Placental epithelial cell (primary cell): ENCODE data around the gene COMP. TPM values are rescaled to one million over a fixed set of nuclear protein-coding genes. Genes with fewer than 3 reads are reported as not detected.

ENCODE experiments used
- total RNA-seq: library from RNA; depleted of rRNA; stranded (reverse); fragments of >200 nt; gene quantifications from 2 replicates; pipeline ENCODE4 v1.2.3, GENCODE V29; 2012

The COMP gene
- under 0.01 TPM in 1 of 2 replicates, not detected in the other for total RNA-seq

DNA sequence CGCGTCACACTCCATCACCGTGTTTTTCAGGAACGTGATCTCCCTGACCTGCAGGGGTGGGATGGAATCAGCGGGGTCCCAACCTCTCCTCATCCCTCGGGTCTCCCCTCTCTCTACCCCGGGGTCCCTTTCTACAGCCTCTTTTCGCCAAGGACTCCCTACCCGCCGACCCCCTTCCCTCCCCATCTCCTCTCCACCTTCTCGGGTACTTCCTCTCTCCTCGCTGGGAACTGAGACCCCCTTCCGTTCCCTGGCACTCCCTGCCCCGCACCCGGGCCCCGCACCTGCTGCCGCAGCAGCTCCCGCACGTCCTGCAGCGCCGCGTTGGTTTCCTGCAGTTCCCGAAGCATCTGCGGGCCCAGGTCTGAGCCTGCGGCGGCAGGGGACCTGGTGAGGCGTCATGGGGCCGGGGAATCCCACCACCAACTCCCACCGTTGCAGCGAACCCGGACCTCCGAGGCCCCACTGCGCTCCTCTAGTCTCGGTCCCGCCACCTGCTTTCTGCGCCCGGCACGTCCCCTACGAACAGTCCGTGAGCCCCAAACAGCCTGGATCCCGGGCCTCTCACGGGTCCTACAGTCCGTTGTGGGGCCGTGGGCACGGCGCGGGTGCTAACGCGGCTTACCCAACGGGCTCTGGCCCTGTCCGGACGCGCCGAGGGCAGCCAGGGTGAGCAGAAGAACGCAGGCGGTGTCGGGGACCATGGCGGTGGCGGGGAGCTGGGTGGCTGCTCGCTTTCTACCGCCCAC lies at the start of gene COMP:
TSS of gene COMP (minus strand) at position 740 of the 749 bp plus-strand sequence. CDS start at position 704, 36 bp downstream.

DNA sequence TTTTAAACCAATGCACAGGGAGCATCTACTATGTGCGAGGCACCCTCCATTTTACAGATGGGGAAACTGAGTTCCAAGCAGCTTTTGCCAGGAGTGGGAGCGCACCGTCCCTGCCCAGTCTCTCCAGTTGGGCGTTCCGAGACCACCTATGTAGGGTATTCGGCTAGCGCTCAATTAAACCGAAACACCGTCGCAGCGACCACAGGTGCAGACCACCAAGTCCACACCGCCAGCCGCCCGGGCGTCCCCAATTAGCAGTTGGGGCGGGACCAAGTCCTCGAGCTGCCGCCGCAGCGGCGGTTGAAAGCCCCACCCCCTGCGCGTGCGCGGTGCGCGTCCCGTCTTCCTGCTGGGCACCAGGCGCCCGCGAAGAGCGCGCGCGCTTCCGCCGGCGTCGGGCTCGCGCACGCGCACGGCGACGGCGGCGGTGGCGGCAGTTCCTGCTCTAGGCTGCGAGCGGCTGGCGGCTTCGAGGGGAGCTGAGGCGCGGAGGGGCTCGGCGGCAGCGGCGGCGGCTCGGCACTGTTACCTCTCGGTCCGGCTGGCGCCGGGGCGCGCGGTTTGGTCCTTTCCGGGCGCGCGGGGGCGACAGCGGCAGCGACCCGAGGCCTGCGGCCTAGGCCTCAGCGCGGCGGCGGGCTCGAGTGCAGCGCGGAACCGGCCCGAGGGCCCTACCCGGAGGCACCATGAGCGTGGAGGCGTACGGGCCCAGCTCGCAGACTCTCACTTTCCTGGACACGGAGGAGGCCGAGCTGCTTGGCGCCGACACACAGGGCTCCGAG lies 40.6 kb upstream of the COMP start, which contains the start of gene UPF1:
TSS of gene UPF1 (plus strand) at position 436 of the 782 bp plus-strand sequence. CDS start at position 687, 251 bp downstream.

Other genes with a start within 250 kb of the COMP start
- 317 and 331 TPM in 2 replicates for gene FKBP8, start 247.7 kb downstream of the COMP start, total RNA-seq
- gene KXD1, start 233.4 kb downstream of the COMP start, total RNA-seq = 83.2 and 108 TPM in 2 replicates
- 980 and 1,286 TPM in 2 replicates for gene UBA52, start 219.4 kb downstream of the COMP start, total RNA-seq
- 42.0 and 55.3 TPM in 2 replicates for gene REX1BD, start 202.5 kb downstream of the COMP start, total RNA-seq
- gene CRLF1, start 184.5 kb downstream of the COMP start, total RNA-seq = 0.87 and 3.1 TPM in 2 replicates
- gene TMEM59L, start 178.4 kb downstream of the COMP start, total RNA-seq = not detected in 2 replicates
- gene KLHL26, start 154.3 kb downstream of the COMP start, total RNA-seq = 0.79 and 1.3 TPM in 2 replicates
- 1.5 and 2.7 TPM in 2 replicates for gene CRTC1, start 107.6 kb downstream of the COMP start, total RNA-seq
- gene UPF1, start 40.7 kb upstream of the COMP start, total RNA-seq = 58.5 and 68.8 TPM in 2 replicates
- gene CERS1, start 104.9 kb upstream of the COMP start, total RNA-seq = not detected in 2 replicates
- 191 and 379 TPM in 2 replicates for gene COPE, start 128.1 kb upstream of the COMP start, total RNA-seq
- 50.3 and 67.2 TPM in 2 replicates for gene DDX49, start 128.4 kb upstream of the COMP start, total RNA-seq
- 43.6 and 99.6 TPM in 2 replicates for gene HOMER3, start 149.9 kb upstream of the COMP start, total RNA-seq
- gene SUGP2, start 242.2 kb upstream of the COMP start, total RNA-seq = 23.9 and 25.7 TPM in 2 replicates
- 27.1 and 41.2 TPM in 2 replicates for gene ARMC6, start 242.3 kb upstream of the COMP start, total RNA-seq